ENCODE measurements around the gene ZPLD1. TPM values are rescaled to one million over a fixed set of nuclear protein-coding genes. Genes with fewer than 3 reads are reported as not detected.
A peak's percentile ranks its signal among the peaks of the same experiment; 100 is the strongest.

Gene ZPLD1
- total and polyA plus RNA-seq, 10 of the 15 experiments (the other 5 are each of a cell fraction or from before 2014, with no cell fraction given): not detected

DNA sequence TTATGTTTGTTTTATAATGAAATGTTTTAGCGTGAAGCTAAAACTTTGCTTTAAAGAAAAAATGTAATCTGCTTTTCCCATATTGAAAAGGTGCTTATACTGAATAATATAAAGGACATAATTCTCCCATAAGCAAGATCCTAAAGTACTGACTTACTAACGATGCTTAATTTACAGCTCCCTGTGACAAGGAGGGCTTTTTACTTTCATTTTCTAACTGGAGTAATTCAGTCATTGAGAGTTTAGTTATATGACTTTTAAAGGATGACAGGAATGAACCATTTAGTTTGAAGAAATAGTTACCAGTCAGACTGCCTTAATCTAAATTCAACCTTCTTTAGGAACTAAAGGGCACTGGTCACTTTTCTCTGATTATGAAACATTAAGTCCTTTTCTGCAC, 19.3 kb upstream of the ZPLD1 start:
- FAIRE-seq (no peak), ATAC-seq (no peak), DNase-seq (ENCODE audit: low read depth, low spot score) (no peak)
- Histone ChIP-seq H2AFZ (ENCODE audit: control insufficient read depth, low read depth, low read length) (peak overlapping the region; percentile 54), H4K20me1 (ENCODE audit: control insufficient read depth, insufficient read depth) (no peaks in the 10 kb centered on the region), H3K4me1 (ENCODE audit: control insufficient read depth, insufficient read depth, low read length) (no peaks in the 10 kb centered on the region), H3K79me2 (ENCODE audit: control insufficient read depth, insufficient read depth, low read length) (no peaks in the 10 kb centered on the region), H3K4me3 (no peak overlapping the region), H3K4me2 (ENCODE audit: control insufficient read depth, insufficient read depth) (peak overlapping the region; percentile 51), H3K27ac (ENCODE audit: control insufficient read depth, insufficient read depth) (no peak overlapping the region), H3K27me3 (replicated peaks in 1 of 2; ENCODE audit: control insufficient read depth in 2 of 2, insufficient read depth in 2 of 2, low read length in 1 of 2) (no peaks in the 10 kb centered on the region), H3K9me3 (replicated peaks; ENCODE audit: control insufficient read depth, insufficient read depth, low read length) (no peaks in the 10 kb centered on the region), H3K9ac (ENCODE audit: control insufficient read depth, insufficient read depth, low read length) (no peak overlapping the region), H3K36me3 (ENCODE audit: control insufficient read depth in 2 of 2, insufficient read depth in 2 of 2, low read length in 1 of 2) (no peaks in the 10 kb centered on the region)
- in situ Hi-C loops (cut with MboI) (no loop called here), intact Hi-C loops (cut with micrococcal nuclease; ENCODE audit: unreplicated experiment) (no loop called here)
- ChIA-PET SMC1A (ENCODE audit: uncharacterized antibody, unreplicated experiment) (interaction anchor here (0.6 to 1.8 kb wide), 4 partner anchors 9 to 1493 kb away, joined by 3 to 7 read pairs (median 3); no protein-coding TSS in a partner anchor), CTCF (interaction anchor here (0.9 to 1.7 kb wide), 2 partner anchors 186 to 607 kb away, joined by 4 read pairs; no protein-coding TSS in a partner anchor), POLR2A (no interaction called here), RAD21 (ENCODE audit: unreplicated experiment) (interaction anchor here (0.8 to 1.2 kb wide), 2 partner anchors 55 to 121 kb away, joined by 3 read pairs; no protein-coding TSS in a partner anchor)
- no TSS peak for BruUV-seq (replicated peaks)
- WGBS (ENCODE audit: insufficient coverage, insufficient replicate concordance, low lambda C conversion rate, missing lambda C conversion rate): 29% methylated on average over 2 of the region's 2 CpGs
- no peak for TF ChIP-seq SIN3A (IDR thresholded peaks at IDR 0.05; ENCODE audit: low read depth, low read length)

DNA sequence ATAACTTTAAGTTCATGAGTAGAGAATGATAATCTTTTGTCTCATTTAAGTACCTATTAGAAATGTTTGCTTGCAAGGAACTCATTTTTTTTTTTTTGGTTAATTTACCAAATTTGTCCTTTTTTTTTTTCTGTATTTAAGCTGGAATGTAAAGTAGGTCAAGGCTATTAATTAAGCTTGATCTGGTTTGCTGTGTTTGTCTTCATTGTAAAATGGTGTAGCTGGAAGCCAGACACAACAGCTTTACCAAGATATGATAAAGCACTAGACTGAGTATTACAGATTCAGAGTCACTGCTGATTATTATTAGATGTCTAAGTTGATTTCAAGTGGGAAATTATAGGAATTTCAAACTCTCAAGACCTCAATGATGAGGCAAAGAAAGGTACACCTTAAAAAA, 15.0 kb upstream of the ZPLD1 start:
- H3K79me2 ChIP-seq (ENCODE audit: control insufficient read depth, insufficient read depth, low read length): no peaks in the 10 kb centered on the region
- SMC1A ChIA-PET (ENCODE audit: uncharacterized antibody, unreplicated experiment): interaction anchor here (1.0 to 1.6 kb wide), 3 partner anchors 9 to 13 kb away, joined by 3 to 5 read pairs (median 4); no protein-coding TSS in a partner anchor
- no TSS peak for BruUV-seq (replicated peaks)
- no peaks in the 10 kb centered on the region for H3K27me3 ChIP-seq (replicated peaks in 1 of 2; ENCODE audit: control insufficient read depth in 2 of 2, insufficient read depth in 2 of 2, low read length in 1 of 2)
- no peak for ATAC-seq
- no peaks in the 10 kb centered on the region for H3K9me3 ChIP-seq (replicated peaks; ENCODE audit: control insufficient read depth, insufficient read depth, low read length)
- no peaks in the 10 kb centered on the region for H4K20me1 ChIP-seq (ENCODE audit: control insufficient read depth, insufficient read depth)
- H3K4me3 ChIP-seq: no peak overlapping the region
- no peak overlapping the region for H3K27ac ChIP-seq (ENCODE audit: control insufficient read depth, insufficient read depth)
- no peak for FAIRE-seq
- intact Hi-C loops (cut with micrococcal nuclease; ENCODE audit: unreplicated experiment): no loop called here
- H3K4me2 ChIP-seq (ENCODE audit: control insufficient read depth, insufficient read depth): no peak overlapping the region
- H2AFZ ChIP-seq (ENCODE audit: control insufficient read depth, low read depth, low read length): no peak overlapping the region
- no peak for DNase-seq (ENCODE audit: low read depth, low spot score)
- no peak overlapping the region for H3K9ac ChIP-seq (ENCODE audit: control insufficient read depth, insufficient read depth, low read length)
- RAD21 ChIA-PET (ENCODE audit: unreplicated experiment): no interaction called here
- CTCF ChIA-PET: interaction anchor here (0.6 kb wide), 1 partner anchor 189 kb away, joined by 3 read pairs; no protein-coding TSS in a partner anchor
- H3K4me1 ChIP-seq (ENCODE audit: control insufficient read depth, insufficient read depth, low read length): no peaks in the 10 kb centered on the region
- no peaks in the 10 kb centered on the region for H3K36me3 ChIP-seq (ENCODE audit: control insufficient read depth in 2 of 2, insufficient read depth in 2 of 2, low read length in 1 of 2)
- POLR2A ChIA-PET: interaction anchor here (0.6 to 0.9 kb wide), 3 partner anchors 28 to 110 kb away, joined by 3 to 5 read pairs (median 4); no protein-coding TSS in a partner anchor
- in situ Hi-C loops (cut with MboI): no loop called here
- TF ChIP-seq SUZ12 (IDR thresholded peaks at IDR 0.05; ENCODE audit: unreplicated experiment): no peak
- TF ChIP-seq STAT1 (conservative IDR thresholded peaks at IDR 0.05): no peak
- TF ChIP-seq, protein P1, sequence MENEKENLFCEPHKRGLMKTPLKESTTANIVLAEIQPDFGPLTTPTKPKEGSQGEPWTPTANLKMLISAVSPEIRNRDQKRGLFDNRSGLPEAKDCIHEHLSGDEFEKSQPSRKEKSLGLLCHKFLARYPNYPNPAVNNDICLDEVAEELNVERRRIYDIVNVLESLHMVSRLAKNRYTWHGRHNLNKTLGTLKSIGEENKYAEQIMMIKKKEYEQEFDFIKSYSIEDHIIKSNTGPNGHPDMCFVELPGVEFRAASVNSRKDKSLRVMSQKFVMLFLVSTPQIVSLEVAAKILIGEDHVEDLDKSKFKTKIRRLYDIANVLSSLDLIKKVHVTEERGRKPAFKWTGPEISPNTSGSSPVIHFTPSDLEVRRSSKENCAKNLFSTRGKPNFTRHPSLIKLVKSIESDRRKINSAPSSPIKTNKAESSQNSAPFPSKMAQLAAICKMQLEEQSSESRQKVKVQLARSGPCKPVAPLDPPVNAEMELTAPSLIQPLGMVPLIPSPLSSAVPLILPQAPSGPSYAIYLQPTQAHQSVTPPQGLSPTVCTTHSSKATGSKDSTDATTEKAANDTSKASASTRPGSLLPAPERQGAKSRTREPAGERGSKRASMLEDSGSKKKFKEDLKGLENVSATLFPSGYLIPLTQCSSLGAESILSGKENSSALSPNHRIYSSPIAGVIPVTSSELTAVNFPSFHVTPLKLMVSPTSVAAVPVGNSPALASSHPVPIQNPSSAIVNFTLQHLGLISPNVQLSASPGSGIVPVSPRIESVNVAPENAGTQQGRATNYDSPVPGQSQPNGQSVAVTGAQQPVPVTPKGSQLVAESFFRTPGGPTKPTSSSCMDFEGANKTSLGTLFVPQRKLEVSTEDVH (IDR thresholded peaks at IDR 0.05; ENCODE audit: low read depth, partially characterized antibody): no peak
- TF ChIP-seq, protein P2, sequence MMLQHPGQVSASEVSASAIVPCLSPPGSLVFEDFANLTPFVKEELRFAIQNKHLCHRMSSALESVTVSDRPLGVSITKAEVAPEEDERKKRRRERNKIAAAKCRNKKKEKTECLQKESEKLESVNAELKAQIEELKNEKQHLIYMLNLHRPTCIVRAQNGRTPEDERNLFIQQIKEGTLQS (IDR thresholded peaks at IDR 0.05; ENCODE audit: borderline replicate concordance, extremely low read depth, low read depth, low read length): no peak
- TF ChIP-seq, protein P3, sequence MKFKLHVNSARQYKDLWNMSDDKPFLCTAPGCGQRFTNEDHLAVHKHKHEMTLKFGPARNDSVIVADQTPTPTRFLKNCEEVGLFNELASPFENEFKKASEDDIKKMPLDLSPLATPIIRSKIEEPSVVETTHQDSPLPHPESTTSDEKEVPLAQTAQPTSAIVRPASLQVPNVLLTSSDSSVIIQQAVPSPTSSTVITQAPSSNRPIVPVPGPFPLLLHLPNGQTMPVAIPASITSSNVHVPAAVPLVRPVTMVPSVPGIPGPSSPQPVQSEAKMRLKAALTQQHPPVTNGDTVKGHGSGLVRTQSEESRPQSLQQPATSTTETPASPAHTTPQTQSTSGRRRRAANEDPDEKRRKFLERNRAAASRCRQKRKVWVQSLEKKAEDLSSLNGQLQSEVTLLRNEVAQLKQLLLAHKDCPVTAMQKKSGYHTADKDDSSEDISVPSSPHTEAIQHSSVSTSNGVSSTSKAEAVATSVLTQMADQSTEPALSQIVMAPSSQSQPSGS (IDR thresholded peaks at IDR 0.05; ENCODE audit: low read length): no peak
- TF ChIP-seq ZNF274 (IDR thresholded peaks at IDR 0.05; ENCODE audit: insufficient read depth, insufficient read length): no peak
- TF ChIP-seq, protein P4, sequence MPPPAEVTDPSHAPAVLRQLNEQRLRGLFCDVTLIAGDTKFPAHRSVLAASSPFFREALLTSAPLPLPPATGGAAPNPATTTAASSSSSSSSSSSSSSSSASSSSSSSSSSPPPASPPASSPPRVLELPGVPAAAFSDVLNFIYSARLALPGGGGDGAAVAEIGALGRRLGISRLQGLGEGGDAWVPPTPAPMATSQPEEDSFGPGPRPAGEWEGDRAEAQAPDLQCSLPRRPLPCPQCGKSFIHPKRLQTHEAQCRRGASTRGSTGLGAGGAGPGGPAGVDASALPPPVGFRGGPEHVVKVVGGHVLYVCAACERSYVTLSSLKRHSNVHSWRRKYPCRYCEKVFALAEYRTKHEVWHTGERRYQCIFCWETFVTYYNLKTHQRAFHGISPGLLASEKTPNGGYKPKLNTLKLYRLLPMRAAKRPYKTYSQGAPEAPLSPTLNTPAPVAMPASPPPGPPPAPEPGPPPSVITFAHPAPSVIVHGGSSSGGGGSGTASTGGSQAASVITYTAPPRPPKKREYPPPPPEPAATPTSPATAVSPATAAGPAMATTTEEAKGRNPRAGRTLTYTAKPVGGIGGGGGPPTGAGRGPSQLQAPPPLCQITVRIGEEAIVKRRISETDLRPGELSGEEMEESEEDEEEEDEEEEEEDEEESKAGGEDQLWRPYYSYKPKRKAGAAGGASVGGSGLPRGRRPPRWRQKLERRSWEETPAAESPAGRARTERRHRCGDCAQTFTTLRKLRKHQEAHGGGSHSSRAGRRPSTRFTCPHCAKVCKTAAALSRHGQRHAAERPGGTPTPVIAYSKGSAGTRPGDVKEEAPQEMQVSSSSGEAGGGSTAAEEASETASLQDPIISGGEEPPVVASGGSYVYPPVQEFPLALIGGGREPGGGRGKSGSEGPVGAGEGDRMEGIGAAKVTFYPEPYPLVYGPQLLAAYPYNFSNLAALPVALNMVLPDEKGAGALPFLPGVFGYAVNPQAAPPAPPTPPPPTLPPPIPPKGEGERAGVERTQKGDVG (CRISPR knock-in tag; IDR thresholded peaks at IDR 0.05): no peak
- TF ChIP-seq SMARCA5 (IDR thresholded peaks at IDR 0.05): no peak
